T-cell (primary cell): ENCODE data around the gene ARHGAP5. TPM values are rescaled to one million over a fixed set of nuclear protein-coding genes. Genes with fewer than 3 reads are reported as not detected.

Experiments
- ATAC-seq, 4 experiments: fragments of 200-7000 bp in 3 of 4; fragments of 150-1000 bp in 1 of 4; cut with Tn5 transposase; replicated peaks in 1 of 4; 1 replicate in 3 of 4; 2 replicates in 1 of 4; pipeline ENCODE4 v1.10.0; 2021; ENCODE audit warnings: moderate library complexity in 3 of 4, mild to moderate bottlenecking in 2 of 4, moderate number of reproducible peaks in 1 of 4
- CTCF ChIA-PET, 2 donors: fragments of 300-600 bp; sonication (Branson Sonifier 250); formaldehyde crosslinking; loops; one replicate each; lab custom pipeline; 2022; ENCODE audit warnings: antibody characterized with exemption in 2 of 2; lab: Charles Lee
- POLR2A ChIA-PET, 2 donors: fragments of 300-600 bp; sonication (Branson Sonifier 250); formaldehyde crosslinking; loops; one replicate each; lab custom pipeline; 2022; ENCODE audit warnings: antibody characterized with exemption in 2 of 2; lab: Charles Lee
- DNase-seq, 35 experiments: peaks; one replicate each; pipeline versions ENCODE4 v3.0.0 to v3.0.0-alpha.2; 2013 to 2023
- H3K27ac ChIP-seq: one replicate; pipeline ENCODE4 v1.5.1; 2013; ENCODE audit warnings: low read length
- H3K27me3 ChIP-seq, 2 experiments: replicated peaks in 1 of 2; 1 replicate in 1 of 2; 2 replicates in 1 of 2; pipeline versions ENCODE4 v1.6.1 to v1.7.0; 2013; ENCODE audit warnings: low read length in 1 of 2, mixed read lengths in 1 of 2; ENCODE audit not compliant: control insufficient read depth in 2 of 2, insufficient read depth in 2 of 2; ENCODE audit errors: extremely low read depth in 1 of 2
- H3K36me3 ChIP-seq, 2 donors: 1 replicate in 1 of 2; 2 replicates in 1 of 2; pipeline versions ENCODE4 v1.6.1 to v1.7.0; 2013; ENCODE audit warnings: low read length in 1 of 2; ENCODE audit not compliant: control insufficient read depth in 2 of 2, insufficient read depth in 1 of 2; ENCODE audit errors: extremely low read depth in 1 of 2
- H3K4me1 ChIP-seq, 2 experiments: 1 replicate in 1 of 2; 2 replicates in 1 of 2; pipeline versions ENCODE4 v1.6.1 to v1.7.0; 2013; ENCODE audit warnings: low read length in 2 of 2, mixed read lengths in 1 of 2; ENCODE audit not compliant: insufficient read depth in 2 of 2, control insufficient read depth in 1 of 2; ENCODE audit errors: extremely low read depth in 1 of 2
- H3K4me3 ChIP-seq, 2 donors: 1 replicate in 1 of 2; 2 replicates in 1 of 2; pipeline versions ENCODE4 v1.5.1 to v1.7.0; 2013; ENCODE audit warnings: mild to moderate bottlenecking in 2 of 2, low read length in 1 of 2, moderate library complexity in 1 of 2; ENCODE audit not compliant: control insufficient read depth in 1 of 2; ENCODE audit errors: extremely low read depth in 1 of 2
- H3K9me3 ChIP-seq: 2 replicates; pipeline ENCODE4 v1.7.0; 2013
- H3K27ac Mint-ChIP-seq, 2 donors: one replicate each; pipeline ENCODE4 v1.8.0; 2020 to 2021; ENCODE audit warnings: mild to moderate bottlenecking in 2 of 2, mixed read lengths in 2 of 2
- H3K27me3 Mint-ChIP-seq, 2 donors: one replicate each; pipeline ENCODE4 v1.8.0; 2021 to 2022; ENCODE audit warnings: mixed read lengths in 2 of 2
- H3K36me3 Mint-ChIP-seq: one replicate; pipeline ENCODE4 v1.8.0; 2021; ENCODE audit warnings: mixed read lengths
- H3K4me1 Mint-ChIP-seq, 3 donors: one replicate each; pipeline ENCODE4 v1.8.0; 2020 to 2022; ENCODE audit warnings: mixed read lengths in 3 of 3, mild to moderate bottlenecking in 1 of 3
- H3K4me3 Mint-ChIP-seq, 3 donors: one replicate each; pipeline ENCODE4 v1.8.0; 2020 to 2022; ENCODE audit warnings: mild to moderate bottlenecking in 3 of 3, mixed read lengths in 3 of 3, moderate library complexity in 3 of 3
- H3K9me3 Mint-ChIP-seq, 3 donors: one replicate each; pipeline ENCODE4 v1.8.0; 2020 to 2022; ENCODE audit warnings: mixed read lengths in 3 of 3
- WGBS: methylation state at CpG from one replicate; pipeline ENCODE4 v1.1.5; 2013; ENCODE audit warnings: missing lambda C conversion rate; ENCODE audit not compliant: insufficient coverage; 5-methylcytosine and 5-hydroxymethylcytosine counted together
- total RNA-seq, 35 experiments: library from RNA in 6 of 35; stranded (reverse) in 6 of 35; fragments of 120-200 nt in 1 of 35; gene quantifications; one replicate each; pipeline versions ENCODE4 v1.2.1 to v1.2.4 and lab custom pipeline; 2013 to 2026

Gene ARHGAP5
- total RNA-seq, 5 donors from 2014 or later (not counting 1 experiment from before 2014, with no cell fraction given) = 43.1 to 69.3 (median 60.9) TPM

- Mint-ChIP-seq H3K36me3 (peaks cover 49% of the 10 kb centered on the region), H3K27ac (no peak overlapping the region)
- no CpG with 5 or more reads among the region's 1 CpG for WGBS
These were observed 65.2 kb downstream of the ARHGAP5 start for GRCh38 chr14:32142341-32142740.

GRCh38 chr14:32142754-32143437 is 65.8 kb downstream of the ARHGAP5 start:
- Mint-ChIP-seq H3K4me1 (peaks cover 0 to 6% (median 2%) of the 10 kb centered on the region in 3 donors), H3K27ac (no peak overlapping the region), H3K9me3 (peaks cover 0 to 2% (median 0%) of the 10 kb centered on the region in 3 donors), H3K27me3 (no peaks in the 10 kb centered on the region), H3K36me3 (peaks cover 43% of the 10 kb centered on the region), H3K4me3 (no peak overlapping the region)
- CTCF ChIA-PET = no interaction called here
- Histone ChIP-seq H3K36me3 (peaks cover 7 to 18% of the 10 kb centered on the region in 2 donors), H3K27me3 (no peaks in the 10 kb centered on the region), H3K9me3 (no peaks in the 10 kb centered on the region), H3K27ac (no peak overlapping the region), H3K4me1 (no peaks in the 10 kb centered on the region), H3K4me3 (no peak overlapping the region)
- DNase-seq (no peak), ATAC-seq (no peak)
- POLR2A ChIA-PET = no interaction called here
- WGBS = no CpG with 5 or more reads among the region's 7 CpGs

More at GRCh38 chr14:32142341-32142740, 65.2 kb downstream of the ARHGAP5 start:
- no peak overlapping the region for H3K4me3 Mint-ChIP-seq
- CTCF ChIA-PET = no interaction called here
- H3K9me3 ChIP-seq = no peaks in the 10 kb centered on the region
- H3K4me1 Mint-ChIP-seq = peaks cover 0 to 6% (median 2%) of the 10 kb centered on the region in 3 donors
- peaks cover 0 to 4% (median 0%) of the 10 kb centered on the region in 3 donors for H3K9me3 Mint-ChIP-seq
- H3K27ac ChIP-seq = no peak overlapping the region
- POLR2A ChIA-PET = no interaction called here
- no peak overlapping the region for H3K4me3 ChIP-seq
- no peaks in the 10 kb centered on the region for H3K27me3 ChIP-seq
- DNase-seq = no peak
- peaks cover 7 to 13% of the 10 kb centered on the region in 2 donors for H3K36me3 ChIP-seq
- no peaks in the 10 kb centered on the region for H3K4me1 ChIP-seq
- H3K27me3 Mint-ChIP-seq = no peaks in the 10 kb centered on the region
- no peak for ATAC-seq

- Mint-ChIP-seq H3K27me3 (no peaks in the 10 kb centered on the region), H3K4me1 (no peaks in the 10 kb centered on the region), H3K27ac (no peak overlapping the region), H3K36me3 (peaks cover 31% of the 10 kb centered on the region), H3K9me3 (no peaks in the 10 kb centered on the region), H3K4me3 (no peak overlapping the region)
- no peaks in the 10 kb centered on the region for H3K9me3 ChIP-seq
- ATAC-seq (no peak), DNase-seq (no peak)
- H3K27ac ChIP-seq = no peak overlapping the region
- ChIA-PET CTCF (no interaction called here), POLR2A (no interaction called here)
- H3K4me1 ChIP-seq = no peaks in the 10 kb centered on the region
- WGBS = no CpG with 5 or more reads among the region's 2 CpGs
- no peaks in the 10 kb centered on the region for H3K27me3 ChIP-seq
- peaks cover 2 to 41% of the 10 kb centered on the region in 2 donors for H3K36me3 ChIP-seq
- no peak overlapping the region for H3K4me3 ChIP-seq
These were observed 73.3 kb downstream of the ARHGAP5 start for GRCh38 chr14:32150392-32150791.

- peaks cover 2% of the 10 kb centered on the region for H3K9me3 ChIP-seq
- no peaks in the 10 kb centered on the region for H3K4me1 ChIP-seq
- Mint-ChIP-seq H3K9me3 (peaks cover 2 to 13% (median 5%) of the 10 kb centered on the region in 3 donors), H3K27ac (no peak overlapping the region), H3K27me3 (no peaks in the 10 kb centered on the region), H3K4me3 (no peak overlapping the region), H3K4me1 (no peaks in the 10 kb centered on the region), H3K36me3 (no peaks in the 10 kb centered on the region)
- no peak for DNase-seq
- ChIA-PET POLR2A (no interaction called here), CTCF (no interaction called here)
- no peak overlapping the region for H3K27ac ChIP-seq
- WGBS = no CpG with 5 or more reads among the region's 2 CpGs
- H3K4me3 ChIP-seq = no peak overlapping the region
- H3K27me3 ChIP-seq = no peaks in the 10 kb centered on the region
- no peaks in the 10 kb centered on the region for H3K36me3 ChIP-seq
- no peak for ATAC-seq
These were observed 88.9 kb downstream of the ARHGAP5 start for GRCh38 chr14:32166029-32166428.

GRCh38 chr14:32166924-32167323 is 89.8 kb downstream of the ARHGAP5 start:
- POLR2A ChIA-PET = no interaction called here
- CTCF ChIA-PET = no interaction called here
- Mint-ChIP-seq H3K27ac (no peak overlapping the region), H3K4me3 (no peak overlapping the region), H3K36me3 (no peaks in the 10 kb centered on the region), H3K27me3 (no peaks in the 10 kb centered on the region), H3K4me1 (no peaks in the 10 kb centered on the region), H3K9me3 (peaks cover 0 to 7% (median 0%) of the 10 kb centered on the region in 3 donors)
- H3K27ac ChIP-seq = no peak overlapping the region
- ATAC-seq = no peak
- WGBS = no CpG with 5 or more reads among the region's 1 CpG
- H3K4me3 ChIP-seq = no peak overlapping the region
- no peaks in the 10 kb centered on the region for H3K4me1 ChIP-seq
- H3K9me3 ChIP-seq = no peaks in the 10 kb centered on the region
- H3K36me3 ChIP-seq = no peaks in the 10 kb centered on the region
- no peaks in the 10 kb centered on the region for H3K27me3 ChIP-seq
- DNase-seq = no peak

- DNase-seq (no peak), ATAC-seq (no peak)
- Mint-ChIP-seq H3K9me3 (no peaks in the 10 kb centered on the region), H3K27ac (no peak overlapping the region), H3K4me1 (no peaks in the 10 kb centered on the region), H3K27me3 (no peaks in the 10 kb centered on the region), H3K36me3 (no peaks in the 10 kb centered on the region), H3K4me3 (no peak overlapping the region)
- ChIA-PET POLR2A (no interaction called here), CTCF (no interaction called here)
- no peaks in the 10 kb centered on the region for H3K4me1 ChIP-seq
- no peaks in the 10 kb centered on the region for H3K9me3 ChIP-seq
- H3K27me3 ChIP-seq = no peaks in the 10 kb centered on the region
- WGBS = 92% methylated on average over 3 of the region's 3 CpGs
- no peak overlapping the region for H3K27ac ChIP-seq
- no peak overlapping the region for H3K4me3 ChIP-seq
- H3K36me3 ChIP-seq = no peaks in the 10 kb centered on the region
These were observed 90.8 kb downstream of the ARHGAP5 start for GRCh38 chr14:32167907-32168306.
